ENCODE measurements around the gene MGAT1. TPM values are rescaled to one million over a fixed set of nuclear protein-coding genes. Genes with fewer than 3 reads are reported as not detected.

MGAT1 gene
- total and polyA plus RNA-seq, 2 of the 8 experiments (the other 6 are each of a cell fraction or from before 2014, with no cell fraction given), result 66.8 to 77.0 TPM

DNA sequence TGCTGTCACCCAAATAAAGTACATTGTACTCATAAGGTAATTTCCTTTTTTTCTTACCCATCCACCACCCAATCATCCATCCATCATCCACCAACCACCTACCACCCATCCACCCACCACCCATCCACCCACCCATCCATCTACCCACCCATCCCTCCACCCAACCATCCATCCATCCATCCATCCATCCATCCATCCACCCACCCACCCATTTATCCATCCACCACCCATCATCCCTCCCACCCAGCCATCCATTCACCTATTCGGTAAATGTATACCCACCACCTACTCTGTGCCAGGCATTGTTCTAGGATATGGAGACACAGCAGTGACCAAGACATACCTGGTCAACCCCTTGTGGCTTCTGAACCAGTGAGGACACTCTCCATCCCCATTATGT is 25.1 kb downstream of the MGAT1 start (continued):
- TF ChIP-seq JUND (IDR thresholded peaks at IDR 0.05; ENCODE audit: low read length), result no peak
- TF ChIP-seq SP1 (IDR thresholded peaks at IDR 0.05; ENCODE audit: low read depth, low read length), result no peak
- no peak for TF ChIP-seq CTBP2 (IDR thresholded peaks at IDR 0.05; ENCODE audit: borderline replicate concordance, insufficient read depth, insufficient read length, low read length)
- TF ChIP-seq SIN3A (conservative IDR thresholded peaks at IDR 0.05 in 1 of 2, IDR thresholded peaks at IDR 0.05 in 1 of 2; ENCODE audit: low read depth in 1 of 2, low read length in 2 of 2), result no peak
- TF ChIP-seq TEAD4 (IDR thresholded peaks at IDR 0.05; ENCODE audit: low read depth, low read length), result no peak
- no peak for TF ChIP-seq TAF1 (IDR thresholded peaks at IDR 0.05; ENCODE audit: low read depth, low read length)
- TF ChIP-seq, protein P1, sequence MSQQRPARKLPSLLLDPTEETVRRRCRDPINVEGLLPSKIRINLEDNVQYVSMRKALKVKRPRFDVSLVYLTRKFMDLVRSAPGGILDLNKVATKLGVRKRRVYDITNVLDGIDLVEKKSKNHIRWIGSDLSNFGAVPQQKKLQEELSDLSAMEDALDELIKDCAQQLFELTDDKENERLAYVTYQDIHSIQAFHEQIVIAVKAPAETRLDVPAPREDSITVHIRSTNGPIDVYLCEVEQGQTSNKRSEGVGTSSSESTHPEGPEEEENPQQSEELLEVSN (IDR thresholded peaks at IDR 0.05), result no peak
